Endothelial cell of umbilical vein (primary cell): ENCODE measurements around the gene KCTD2. TPM values are rescaled to one million over a fixed set of nuclear protein-coding genes. Genes with fewer than 3 reads are reported as not detected.

ENCODE experiments used
- BruUV-seq: library from RNA; stranded (reverse); fragments of 400-500 nt; replicated peaks from 2 replicates; lab custom pipeline; 2021; lab: Mats Ljungman, UMichigan
- CTCF ChIA-PET: fragments of 300-600, 350-600 bp; sonication (Branson Sonifier 250); formaldehyde crosslinking; loops from one replicate; lab custom pipeline; 2021; ENCODE audit warnings: antibody characterized with exemption, inconsistent platforms; lab: Charles Lee
- POLR2A ChIA-PET: fragments of 300-600, 350-600 bp; sonication (Branson Sonifier 250); formaldehyde crosslinking; loops from one replicate; lab custom pipeline; 2021; ENCODE audit warnings: antibody characterized with exemption, inconsistent platforms; lab: Charles Lee
- DNase-seq: peaks from one replicate; pipeline ENCODE4 v3.0.0-alpha.2; 2011; ENCODE audit warnings: low read depth, low spot score
- FAIRE-seq: peaks from 2 replicates; lab custom pipeline; 2011; peaks lifted over from hg19 to GRCh38; lab: Jason Lieb, UNC
- H2AFZ ChIP-seq: 2 replicates; pipeline ENCODE4 v1.6.0; 2012; ENCODE audit warnings: low read depth, low read length, control low read depth, inconsistent platforms
- H3K27ac ChIP-seq: 2 replicates; pipeline ENCODE4 v1.5.1; 2011; ENCODE audit warnings: low read depth, mild to moderate bottlenecking, control low read depth, low read length, moderate library complexity; ENCODE audit not compliant: insufficient read depth
- H3K27me3 ChIP-seq, 2 experiments: 2 replicates each; pipeline versions ENCODE4 v1.6.0 to v1.6.1; 2011; ENCODE audit warnings: low read length in 2 of 2, mixed read lengths in 1 of 2; ENCODE audit not compliant: control insufficient read depth in 2 of 2, insufficient read depth in 2 of 2
- H3K36me3 ChIP-seq, 2 experiments: 2 replicates in 1 of 2; 3 replicates in 1 of 2; pipeline ENCODE4 v1.5.1; 2011; ENCODE audit warnings: low read length in 2 of 2, mild to moderate bottlenecking in 1 of 2, moderate library complexity in 1 of 2; ENCODE audit not compliant: control insufficient read depth in 2 of 2, insufficient read depth in 2 of 2; ENCODE audit errors: extremely low read depth in 1 of 2
- H3K4me1 ChIP-seq: 3 replicates; pipeline ENCODE4 v1.5.1; 2011; ENCODE audit warnings: mild to moderate bottlenecking, low read length; ENCODE audit not compliant: control insufficient read depth, insufficient read depth; ENCODE audit errors: extremely low read depth
- H3K4me2 ChIP-seq: 2 replicates; pipeline ENCODE4 v1.6.1; 2011; ENCODE audit warnings: low read length, control low read depth, mixed read lengths; ENCODE audit not compliant: insufficient read depth
- H3K4me3 ChIP-seq, 3 experiments: fragments of 200-600 bp in 1 of 3; sonication (generic), shearing (Covaris generic) in 1 of 3; replicated peaks in 1 of 3; 2 replicates each; pipeline ENCODE4 v1.5.1; 2011 to 2016; ENCODE audit warnings: control low read depth in 3 of 3, low read length in 3 of 3, mild to moderate bottlenecking in 2 of 3, inconsistent platforms in 1 of 3, low read depth in 1 of 3, moderate library complexity in 1 of 3; ENCODE audit not compliant: insufficient read depth in 1 of 3
- H3K79me2 ChIP-seq: 2 replicates; pipeline ENCODE4 v1.6.0; 2012; ENCODE audit warnings: low read length, inconsistent platforms; ENCODE audit not compliant: control insufficient read depth, insufficient read depth
- H3K9ac ChIP-seq: replicated peaks from 2 replicates; pipeline ENCODE3; 2011; ENCODE audit warnings: low read length, control low read depth; ENCODE audit not compliant: insufficient read depth; ENCODE audit errors: extremely low read depth
- H3K9me1 ChIP-seq: replicated peaks from 3 replicates; pipeline ENCODE4 v1.6.0; 2011; ENCODE audit warnings: mild to moderate bottlenecking, low read length; ENCODE audit not compliant: control insufficient read depth, insufficient read depth; ENCODE audit errors: extremely low read depth
- H3K9me3 ChIP-seq: replicated peaks from 2 replicates; pipeline ENCODE4 v1.5.1; 2012; ENCODE audit warnings: low read length, inconsistent platforms; ENCODE audit not compliant: control insufficient read depth, insufficient read depth
- H4K20me1 ChIP-seq: replicated peaks from 2 replicates; pipeline ENCODE3; 2011; ENCODE audit warnings: mild to moderate bottlenecking, low read length; ENCODE audit not compliant: control insufficient read depth, insufficient read depth; ENCODE audit errors: extremely low read depth
- EZH2 ChIP-seq: IDR thresholded peaks from 2 replicates; pipeline ENCODE4 v1.6.1; 2012; ENCODE audit warnings: borderline replicate concordance, low read depth, mild to moderate bottlenecking, moderate library complexity, low read length, inconsistent platforms; ENCODE audit not compliant: severe bottlenecking
- FOS ChIP-seq: IDR thresholded peaks from 2 replicates; pipeline ENCODE4 v1.6.1; 2011; ENCODE audit warnings: mild to moderate bottlenecking, low read length, moderate library complexity, borderline replicate concordance; ENCODE audit not compliant: insufficient read depth
- GATA2 ChIP-seq: IDR thresholded peaks from 2 replicates; pipeline ENCODE4 v1.7.0; 2011; ENCODE audit warnings: low read depth, mild to moderate bottlenecking, moderate library complexity, mixed read lengths, low read length; ENCODE audit not compliant: insufficient read length, insufficient read depth
- JUN ChIP-seq: IDR thresholded peaks from 2 replicates; pipeline ENCODE4 v1.6.1; 2011; ENCODE audit warnings: borderline replicate concordance, low read depth; ENCODE audit not compliant: insufficient read length, insufficient read depth
- MYC ChIP-seq: IDR thresholded peaks from one replicate; pipeline ENCODE4 v1.6.1; 2011; ENCODE audit warnings: mild to moderate bottlenecking, low read depth, low read length
- dilution Hi-C: fragments of 300-500 bp; cut with MboI; formaldehyde crosslinking; loops from one replicate; pipeline ENCODE4 v1.15.0; 2019; ENCODE audit warnings: low sequenced_read_pairs; ENCODE audit not compliant: extremely low pct_ligation_motif_present
- intact Hi-C: fragments of 100-400 bp; cut with micrococcal nuclease; formaldehyde crosslinking; loops from one replicate; pipeline ENCODE4 v1.10.0; 2022
- polyA plus RNA-seq, 4 experiments: library from polyadenylated mRNA; depleted of rRNA in 3 of 4; stranded (reverse) in 3 of 4; unstranded in 1 of 4; fragments of >200 nt; gene quantifications; 2 replicates each; pipeline versions ENCODE4 v1.2.1 to v1.2.3, GENCODE V29; 2011 to 2012; ENCODE audit warnings: missing spikeins in 1 of 4
- total RNA-seq: library from RNA; stranded (reverse); gene quantifications from 2 replicates; pipeline ENCODE4 v1.2.3, GENCODE V29; 2021
- TF ChIP-seq, protein P1 (sequence below), 2 donors: IDR thresholded peaks; 1 replicate in 1 of 2; 2 replicates in 1 of 2; pipeline ENCODE4 v1.5.1; 2011; ENCODE audit warnings: low read length in 2 of 2, mild to moderate bottlenecking in 2 of 2, moderate library complexity in 2 of 2, control low read depth in 1 of 2, inconsistent platforms in 1 of 2, low read depth in 1 of 2; ENCODE audit not compliant: insufficient read depth in 1 of 2; ENCODE audit errors: extremely low read depth in 1 of 2
- TF ChIP-seq, protein P2 (sequence below): IDR thresholded peaks from 2 replicates; pipeline ENCODE4 v1.6.1; 2011; ENCODE audit not compliant: insufficient read depth, insufficient read length

The KCTD2 gene
- total and polyA plus RNA-seq, 2 donors (not counting 3 experiments of a cell fraction or from before 2014, with no cell fraction given): 23.2 to 24.8 TPM

DNA sequence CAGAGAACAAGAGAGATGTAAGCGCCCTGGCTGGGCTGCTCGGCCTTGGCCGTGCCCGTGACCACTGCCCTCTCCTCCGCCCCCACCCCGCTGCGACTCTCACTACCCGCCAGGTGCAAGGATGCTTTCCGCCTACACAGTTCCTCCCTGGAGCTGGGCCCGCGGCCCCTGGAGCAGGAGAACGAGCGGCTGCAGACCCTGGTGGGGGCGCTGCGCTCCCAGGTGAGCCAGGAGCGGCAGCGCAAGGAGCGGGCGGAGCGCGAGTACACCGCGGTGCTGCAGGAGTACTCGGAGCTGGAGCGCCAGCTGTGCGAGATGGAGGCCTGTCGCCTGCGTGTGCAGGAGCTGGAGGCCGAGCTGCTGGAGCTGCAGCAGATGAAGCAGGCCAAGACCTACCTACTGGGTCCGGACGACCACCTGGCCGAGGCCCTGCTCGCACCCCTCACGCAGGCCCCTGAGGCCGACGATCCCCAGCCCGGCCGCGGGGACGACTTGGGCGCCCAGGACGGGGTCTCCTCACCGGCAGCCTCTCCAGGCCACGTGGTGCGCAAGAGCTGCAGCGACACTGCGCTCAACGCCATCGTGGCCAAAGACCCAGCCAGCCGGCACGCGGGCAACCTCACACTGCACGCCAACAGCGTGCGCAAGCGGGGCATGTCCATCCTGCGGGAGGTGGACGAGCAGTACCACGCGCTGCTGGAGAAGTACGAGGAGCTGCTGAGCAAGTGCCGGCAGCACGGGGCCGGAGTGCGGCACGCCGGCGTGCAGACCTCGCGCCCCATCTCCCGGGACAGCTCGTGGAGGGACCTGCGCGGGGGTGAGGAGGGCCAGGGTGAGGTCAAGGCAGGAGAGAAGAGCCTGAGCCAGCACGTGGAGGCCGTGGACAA is 43.7 kb upstream of the KCTD2 start:
- dilution Hi-C loops (no loop called here), intact Hi-C loops (no loop called here)
- DNase-seq (no peak), FAIRE-seq (no peak)
- no peaks in the 10 kb centered on the region for H3K4me1 ChIP-seq
- ChIA-PET CTCF (interaction anchor here (0.7 to 1.1 kb wide), 3 partner anchors 15 to 198 kb away, joined by 3 read pairs; no protein-coding TSS in a partner anchor), POLR2A (no interaction called here)
- H4K20me1 ChIP-seq: no peaks in the 10 kb centered on the region
- no peaks in the 10 kb centered on the region for H3K9me1 ChIP-seq
- TF ChIP-seq FOS: no peak
- no peak for TF ChIP-seq JUN
- TF ChIP-seq MYC: no peak
- no peak for TF ChIP-seq EZH2
- TF ChIP-seq, protein P1, sequence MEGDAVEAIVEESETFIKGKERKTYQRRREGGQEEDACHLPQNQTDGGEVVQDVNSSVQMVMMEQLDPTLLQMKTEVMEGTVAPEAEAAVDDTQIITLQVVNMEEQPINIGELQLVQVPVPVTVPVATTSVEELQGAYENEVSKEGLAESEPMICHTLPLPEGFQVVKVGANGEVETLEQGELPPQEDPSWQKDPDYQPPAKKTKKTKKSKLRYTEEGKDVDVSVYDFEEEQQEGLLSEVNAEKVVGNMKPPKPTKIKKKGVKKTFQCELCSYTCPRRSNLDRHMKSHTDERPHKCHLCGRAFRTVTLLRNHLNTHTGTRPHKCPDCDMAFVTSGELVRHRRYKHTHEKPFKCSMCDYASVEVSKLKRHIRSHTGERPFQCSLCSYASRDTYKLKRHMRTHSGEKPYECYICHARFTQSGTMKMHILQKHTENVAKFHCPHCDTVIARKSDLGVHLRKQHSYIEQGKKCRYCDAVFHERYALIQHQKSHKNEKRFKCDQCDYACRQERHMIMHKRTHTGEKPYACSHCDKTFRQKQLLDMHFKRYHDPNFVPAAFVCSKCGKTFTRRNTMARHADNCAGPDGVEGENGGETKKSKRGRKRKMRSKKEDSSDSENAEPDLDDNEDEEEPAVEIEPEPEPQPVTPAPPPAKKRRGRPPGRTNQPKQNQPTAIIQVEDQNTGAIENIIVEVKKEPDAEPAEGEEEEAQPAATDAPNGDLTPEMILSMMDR (IDR thresholded peaks at IDR 0.05; ENCODE audit: extremely low read depth in 1 of 2, insufficient read depth in 1 of 2, low read depth in 1 of 2, low read length in 2 of 2): no peak
- TF ChIP-seq GATA2: no peak
- TF ChIP-seq, protein P2, sequence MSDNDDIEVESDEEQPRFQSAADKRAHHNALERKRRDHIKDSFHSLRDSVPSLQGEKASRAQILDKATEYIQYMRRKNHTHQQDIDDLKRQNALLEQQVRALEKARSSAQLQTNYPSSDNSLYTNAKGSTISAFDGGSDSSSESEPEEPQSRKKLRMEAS: no peak
- H3K9me3 ChIP-seq: no peaks in the 10 kb centered on the region
- H2AFZ ChIP-seq: no peak overlapping the region
- H3K27ac ChIP-seq: no peak overlapping the region
- BruUV-seq: no TSS peak
- no peaks in the 10 kb centered on the region for H3K79me2 ChIP-seq
- peaks cover 0 to 42% of the 10 kb centered on the region in 2 experiments for H3K36me3 ChIP-seq
- H3K4me3 ChIP-seq: no peak overlapping the region
- H3K27me3 ChIP-seq: no peaks in the 10 kb centered on the region
- no peak overlapping the region for H3K4me2 ChIP-seq
- H3K9ac ChIP-seq: no peak overlapping the region
